A549 treated with Hydrocortisone at 1 μM for 4 hours (cell line): ENCODE data around the gene ADAMTSL4. TPM values are rescaled to one million over a fixed set of nuclear protein-coding genes. Genes with fewer than 3 reads are reported as not detected.

Experiments used
- total RNA-seq: library from RNA; stranded (reverse); fragments of 200-300 nt; extraction: Qiagen RNA extraction; gene quantifications from 5 replicates; pipeline ENCODE4 v1.2.3, GENCODE V29; 2022

ADAMTSL4 gene
- total RNA-seq = 4.4 to 7.3 TPM (median 6.8 TPM) in 5 replicates

GRCh38 chr1:150548632-150549495 lies at the start of gene ADAMTSL4:
TSS of gene ADAMTSL4 (plus strand) at chr1:150549408. CDS start at chr1:150552289, 2,881 bp downstream.

GRCh38 chr1:150507912-150508864 lies 41.0 kb upstream of the ADAMTSL4 start, which contains the start of gene ECM1:
TSS of gene ECM1 (plus strand) at chr1:150508109. CDS start at chr1:150508210, 101 bp downstream.

GRCh38 chr1:150515328-150516049 lies 33.7 kb upstream of the ADAMTSL4 start, which contains the start of gene FALEC:
TSS of gene FALEC (plus strand) at chr1:150515752.

DNA sequence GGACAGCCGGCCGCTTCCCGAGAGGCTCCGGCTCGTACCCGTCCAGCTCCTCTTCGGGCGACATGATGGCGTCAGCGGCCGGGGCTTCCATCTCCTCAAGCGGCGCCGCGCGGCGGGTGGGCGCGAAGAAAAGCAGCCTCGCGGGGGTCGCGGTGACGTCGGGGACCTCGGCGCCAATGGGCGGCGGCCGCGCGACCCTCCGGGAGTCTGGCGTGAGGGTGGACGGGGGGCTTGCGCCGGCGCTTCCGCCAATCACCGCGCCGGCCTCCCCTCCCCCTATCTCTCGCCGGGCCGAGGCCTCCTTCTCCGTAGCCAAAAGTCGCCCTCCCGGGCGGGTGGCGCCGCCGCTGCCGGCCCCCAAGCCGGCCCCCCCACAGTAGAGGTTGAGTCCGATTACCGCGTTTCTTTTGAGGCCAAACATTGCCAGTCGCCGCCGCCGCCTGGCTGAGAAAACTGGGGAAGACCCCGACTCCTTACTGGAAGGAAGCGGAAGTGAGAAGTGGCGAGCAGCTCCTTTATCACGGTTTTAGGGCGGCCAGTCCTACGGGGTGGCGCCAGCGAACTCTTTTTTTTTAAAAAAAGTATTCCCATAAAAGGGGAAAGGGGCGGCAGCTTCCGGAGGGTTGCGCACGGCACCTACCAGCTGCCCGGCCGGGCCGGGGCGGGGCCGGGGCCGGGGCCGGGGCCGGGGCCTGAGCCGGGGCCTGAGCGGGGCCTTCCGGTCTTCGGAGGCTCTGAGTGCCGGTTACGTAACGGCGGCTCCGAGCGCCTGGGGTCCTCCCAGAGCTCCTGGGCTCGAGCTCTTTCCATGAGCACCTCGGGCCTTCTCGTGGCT lies 30.1 kb downstream of the ADAMTSL4 start, which contains the start of gene MCL1:
Gene MCL1, minus strand, starts transcription at position 501 of the 835 bp plus-strand sequence. Its CDS starts 80 bp downstream, at position 421.

Other genes with a start within 250 kb of the ADAMTSL4 start
- 48.2 to 64.3 TPM (median 54.6 TPM) in 5 replicates for gene PRPF3, start 227.9 kb upstream of the ADAMTSL4 start, total RNA-seq
- 12.5 to 15.7 TPM (median 13.7 TPM) in 5 replicates for gene RPRD2, start 185.3 kb upstream of the ADAMTSL4 start, total RNA-seq
- 21.1 to 25.0 TPM (median 23.1 TPM) in 5 replicates for gene TARS2, start 62.0 kb upstream of the ADAMTSL4 start, total RNA-seq
- 1.4 to 2.0 TPM (median 1.8 TPM) in 5 replicates for gene ECM1, start 41.3 kb upstream of the ADAMTSL4 start, total RNA-seq
- 0.22 TPM in 1 of 5 replicates, not detected in the others for gene FALEC, start 33.7 kb upstream of the ADAMTSL4 start, total RNA-seq
- gene MCL1, start 30.2 kb downstream of the ADAMTSL4 start, total RNA-seq = 227 to 337 TPM (median 299 TPM) in 5 replicates
- 128 to 143 TPM (median 138 TPM) in 5 replicates for gene ENSA, start 80.2 kb downstream of the ADAMTSL4 start, total RNA-seq
- gene GOLPH3L, start 147.7 kb downstream of the ADAMTSL4 start, total RNA-seq = 11.5 to 21.8 TPM (median 15.3 TPM) in 5 replicates
- 6.7 to 11.9 TPM (median 9.5 TPM) in 5 replicates for gene HORMAD1, start 171.5 kb downstream of the ADAMTSL4 start, total RNA-seq
- gene CTSS, start 216.4 kb downstream of the ADAMTSL4 start, total RNA-seq = 14.9 to 18.7 TPM (median 15.5 TPM) in 5 replicates